ENCODE measurements around the gene ADAMTSL2. TPM values are rescaled to one million over a fixed set of nuclear protein-coding genes. Genes with fewer than 3 reads are reported as not detected.

Gene ADAMTSL2
- total RNA-seq, 2 donors from 2014 or later = 0.18 to 0.93 TPM

DNA sequence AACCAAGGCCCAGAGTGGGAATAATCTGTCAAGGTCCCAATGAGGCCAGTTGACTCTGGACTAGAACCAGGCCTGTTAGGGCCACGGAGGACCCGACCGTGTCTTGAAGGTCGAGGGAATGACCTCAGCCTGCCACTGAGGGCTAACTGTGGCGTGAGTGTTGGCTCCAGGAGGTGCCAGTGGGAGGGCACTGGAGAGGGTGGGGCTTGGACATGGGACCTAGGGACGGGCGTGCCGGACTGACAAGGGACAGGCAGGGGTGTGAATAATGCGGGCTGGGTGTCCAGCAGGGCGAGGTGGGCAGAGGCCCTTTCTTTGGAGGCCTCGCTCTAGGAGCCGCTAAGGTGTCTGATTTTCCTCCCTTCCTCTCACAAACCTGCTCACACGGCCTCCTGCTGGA is 7.5 kb downstream of the ADAMTSL2 start:
- H3K9ac ChIP-seq (ENCODE audit: extremely low read depth, low read length, poor library complexity, severe bottlenecking) = no peak overlapping the region
- no peaks in the 10 kb centered on the region for H3K27me3 ChIP-seq (ENCODE audit: control insufficient read depth, insufficient read depth, low read length, poor library complexity, severe bottlenecking)
- Mint-ChIP-seq H3K9me3 (no peaks in the 10 kb centered on the region), H3K36me3 (ENCODE audit: low read depth) (no peaks in the 10 kb centered on the region), H3K4me3 (no peak overlapping the region), H3K4me1 (peaks cover 4% of the 10 kb centered on the region), H3K27ac (no peak overlapping the region), H3K27me3 (ENCODE audit: insufficient read depth) (peaks cover 3% of the 10 kb centered on the region)
- no peaks in the 10 kb centered on the region for H3K9me3 ChIP-seq (ENCODE audit: control insufficient read depth, low read length)
- TF ChIP-seq, protein P1, sequence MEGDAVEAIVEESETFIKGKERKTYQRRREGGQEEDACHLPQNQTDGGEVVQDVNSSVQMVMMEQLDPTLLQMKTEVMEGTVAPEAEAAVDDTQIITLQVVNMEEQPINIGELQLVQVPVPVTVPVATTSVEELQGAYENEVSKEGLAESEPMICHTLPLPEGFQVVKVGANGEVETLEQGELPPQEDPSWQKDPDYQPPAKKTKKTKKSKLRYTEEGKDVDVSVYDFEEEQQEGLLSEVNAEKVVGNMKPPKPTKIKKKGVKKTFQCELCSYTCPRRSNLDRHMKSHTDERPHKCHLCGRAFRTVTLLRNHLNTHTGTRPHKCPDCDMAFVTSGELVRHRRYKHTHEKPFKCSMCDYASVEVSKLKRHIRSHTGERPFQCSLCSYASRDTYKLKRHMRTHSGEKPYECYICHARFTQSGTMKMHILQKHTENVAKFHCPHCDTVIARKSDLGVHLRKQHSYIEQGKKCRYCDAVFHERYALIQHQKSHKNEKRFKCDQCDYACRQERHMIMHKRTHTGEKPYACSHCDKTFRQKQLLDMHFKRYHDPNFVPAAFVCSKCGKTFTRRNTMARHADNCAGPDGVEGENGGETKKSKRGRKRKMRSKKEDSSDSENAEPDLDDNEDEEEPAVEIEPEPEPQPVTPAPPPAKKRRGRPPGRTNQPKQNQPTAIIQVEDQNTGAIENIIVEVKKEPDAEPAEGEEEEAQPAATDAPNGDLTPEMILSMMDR (conservative IDR thresholded peaks at IDR 0.05) = no peak
- no peaks in the 10 kb centered on the region for H3K36me3 ChIP-seq (ENCODE audit: control insufficient read depth, insufficient read depth, low read length)
- no peak overlapping the region for H3K27ac ChIP-seq (ENCODE audit: low read depth, low read length)
- no peak overlapping the region for H3K4me3 ChIP-seq (ENCODE audit: low read length)
- no peaks in the 10 kb centered on the region for H3K4me1 ChIP-seq (ENCODE audit: control insufficient read depth, insufficient read depth, low read length)
- 78 to 85% methylated on average over 5 to 11 of the region's 13 CpGs for WGBS, 2 experiments (ENCODE audit: insufficient coverage in 1 of 2, insufficient read length in 1 of 2)
- DNase-seq = no peak

DNA sequence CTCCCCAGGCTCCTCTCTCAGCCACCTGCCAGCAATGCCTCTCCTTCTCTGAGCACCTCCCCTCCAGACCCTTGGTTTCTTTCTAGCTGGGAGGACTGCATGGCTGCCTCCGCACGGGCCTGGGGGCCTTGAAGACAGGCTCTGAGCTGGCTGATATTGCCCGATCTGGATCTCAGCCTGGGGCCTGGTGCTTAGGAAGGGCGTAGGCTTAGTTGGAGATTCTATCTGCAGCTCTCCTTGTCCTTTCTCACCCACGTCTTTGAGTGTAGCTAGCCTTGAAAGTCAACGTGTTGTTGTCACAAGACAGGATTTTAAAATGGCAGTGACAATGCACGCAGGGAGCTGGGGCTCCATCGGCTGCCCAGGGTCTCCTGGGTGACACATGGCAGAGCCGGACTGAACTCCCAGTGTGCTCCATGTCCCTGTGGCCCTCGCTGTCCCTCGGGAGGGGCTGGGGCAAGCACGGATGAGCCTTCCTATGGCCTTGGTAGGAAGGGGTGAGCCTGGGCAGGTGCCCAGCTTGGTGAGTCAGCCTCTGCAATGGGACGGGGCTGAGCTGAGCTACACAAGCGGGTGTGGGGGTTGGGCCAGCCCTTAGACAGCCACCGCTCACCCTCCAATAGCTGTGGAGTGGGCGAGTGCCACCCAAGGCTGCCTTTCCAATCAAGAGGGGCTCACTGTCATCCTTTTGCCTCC is 9.4 kb downstream of the ADAMTSL2 start:
- no peaks in the 10 kb centered on the region for H3K36me3 ChIP-seq (ENCODE audit: control insufficient read depth, insufficient read depth, low read length)
- H3K4me1 ChIP-seq (ENCODE audit: control insufficient read depth, insufficient read depth, low read length) = no peaks in the 10 kb centered on the region
- Mint-ChIP-seq H3K9me3 (no peaks in the 10 kb centered on the region), H3K36me3 (ENCODE audit: low read depth) (no peaks in the 10 kb centered on the region), H3K4me1 (peaks cover 4% of the 10 kb centered on the region), H3K27me3 (ENCODE audit: insufficient read depth) (peaks cover 2% of the 10 kb centered on the region), H3K27ac (no peak overlapping the region), H3K4me3 (no peak overlapping the region)
- TF ChIP-seq, protein P1 (conservative IDR thresholded peaks at IDR 0.05) = no peak
- no peak overlapping the region for H3K9ac ChIP-seq (ENCODE audit: extremely low read depth, low read length, poor library complexity, severe bottlenecking)
- H3K27me3 ChIP-seq (ENCODE audit: control insufficient read depth, insufficient read depth, low read length, poor library complexity, severe bottlenecking) = no peaks in the 10 kb centered on the region
- WGBS, 2 experiments (ENCODE audit: insufficient coverage in 1 of 2, insufficient read length in 1 of 2) = 88 to 90% methylated on average over 9 to 16 of the region's 16 CpGs
- H3K4me3 ChIP-seq (ENCODE audit: low read length) = no peak overlapping the region
- H3K27ac ChIP-seq (ENCODE audit: low read depth, low read length) = no peak overlapping the region
- DNase-seq = no peak
- no peaks in the 10 kb centered on the region for H3K9me3 ChIP-seq (ENCODE audit: control insufficient read depth, low read length)

DNA sequence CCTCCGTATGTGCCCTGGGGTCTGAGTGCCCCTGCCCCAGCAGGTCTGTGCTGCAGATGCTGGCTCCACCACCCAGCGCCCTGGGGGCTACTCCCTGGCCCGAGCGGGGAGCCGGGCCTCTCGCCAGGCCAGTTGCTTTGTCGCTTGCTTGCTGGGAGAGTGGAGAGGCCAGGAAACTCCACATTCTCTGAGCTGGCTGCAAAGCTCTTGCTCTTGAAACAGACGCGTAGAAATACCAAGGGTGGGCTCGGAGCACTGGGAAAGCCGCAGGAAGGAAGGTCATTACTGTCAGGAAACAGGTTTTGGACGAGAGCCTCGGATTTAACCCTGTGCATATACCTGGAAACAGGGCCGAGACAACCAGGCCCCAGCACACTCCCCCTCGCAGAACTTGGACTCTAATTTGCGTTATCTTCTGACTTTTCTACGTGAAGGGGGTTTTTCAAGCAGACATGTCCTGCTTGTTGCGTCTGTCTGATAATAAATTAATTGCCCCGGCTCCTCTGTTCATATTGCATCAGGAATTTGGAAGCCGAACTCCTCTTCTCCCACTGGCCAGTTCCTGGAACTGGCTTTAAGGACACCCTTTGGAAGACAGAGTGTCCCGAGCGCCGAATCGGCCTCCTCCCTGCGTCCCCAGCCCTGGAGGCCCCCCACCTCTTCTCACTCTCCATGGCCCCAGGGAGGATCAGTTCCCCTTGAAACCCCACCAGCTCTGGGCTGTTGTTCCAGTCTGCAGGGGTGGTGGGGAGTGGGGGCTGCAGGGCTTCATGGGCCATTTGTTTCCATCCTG is 11.2 kb downstream of the ADAMTSL2 start:
- H3K4me3 ChIP-seq (ENCODE audit: low read length) = no peak overlapping the region
- TF ChIP-seq, protein P1 (conservative IDR thresholded peaks at IDR 0.05) = no peak
- Mint-ChIP-seq H3K36me3 (ENCODE audit: low read depth) (no peaks in the 10 kb centered on the region), H3K27me3 (ENCODE audit: insufficient read depth) (no peaks in the 10 kb centered on the region), H3K4me3 (no peak overlapping the region), H3K4me1 (no peaks in the 10 kb centered on the region), H3K27ac (no peak overlapping the region), H3K9me3 (no peaks in the 10 kb centered on the region)
- no peak overlapping the region for H3K9ac ChIP-seq (ENCODE audit: extremely low read depth, low read length, poor library complexity, severe bottlenecking)
- no peaks in the 10 kb centered on the region for H3K36me3 ChIP-seq (ENCODE audit: control insufficient read depth, insufficient read depth, low read length)
- no peak overlapping the region for H3K27ac ChIP-seq (ENCODE audit: low read depth, low read length)
- no peaks in the 10 kb centered on the region for H3K27me3 ChIP-seq (ENCODE audit: control insufficient read depth, insufficient read depth, low read length, poor library complexity, severe bottlenecking)
- H3K4me1 ChIP-seq (ENCODE audit: control insufficient read depth, insufficient read depth, low read length) = no peaks in the 10 kb centered on the region
- DNase-seq = no peak
- WGBS, 2 experiments (ENCODE audit: insufficient coverage in 1 of 2, insufficient read length in 1 of 2) = 89 to 90% methylated on average over 19 to 25 of the region's 25 CpGs
- H3K9me3 ChIP-seq (ENCODE audit: control insufficient read depth, low read length) = no peaks in the 10 kb centered on the region

Data from endodermal cell (in vitro differentiated cells).